Medulla oblongata (tissue), 1 donor: ENCODE data around the gene DXO.
"Not testable (repeated sequence)": the region's sequence is repeated elsewhere in the genome, so short reads cannot be mapped to it uniquely, and the experiment has no call there.

Source experiments
- DNase-seq: peaks from one replicate; pipeline ENCODE4 v3.0.0-alpha.2; 2015; ENCODE audit errors: extremely low spot score

The DXO gene

GRCh38 chr6:31980195-31980876 lies 8.4 kb upstream of the DXO start:
- DNase-seq = not testable (repeated sequence)

DNA sequence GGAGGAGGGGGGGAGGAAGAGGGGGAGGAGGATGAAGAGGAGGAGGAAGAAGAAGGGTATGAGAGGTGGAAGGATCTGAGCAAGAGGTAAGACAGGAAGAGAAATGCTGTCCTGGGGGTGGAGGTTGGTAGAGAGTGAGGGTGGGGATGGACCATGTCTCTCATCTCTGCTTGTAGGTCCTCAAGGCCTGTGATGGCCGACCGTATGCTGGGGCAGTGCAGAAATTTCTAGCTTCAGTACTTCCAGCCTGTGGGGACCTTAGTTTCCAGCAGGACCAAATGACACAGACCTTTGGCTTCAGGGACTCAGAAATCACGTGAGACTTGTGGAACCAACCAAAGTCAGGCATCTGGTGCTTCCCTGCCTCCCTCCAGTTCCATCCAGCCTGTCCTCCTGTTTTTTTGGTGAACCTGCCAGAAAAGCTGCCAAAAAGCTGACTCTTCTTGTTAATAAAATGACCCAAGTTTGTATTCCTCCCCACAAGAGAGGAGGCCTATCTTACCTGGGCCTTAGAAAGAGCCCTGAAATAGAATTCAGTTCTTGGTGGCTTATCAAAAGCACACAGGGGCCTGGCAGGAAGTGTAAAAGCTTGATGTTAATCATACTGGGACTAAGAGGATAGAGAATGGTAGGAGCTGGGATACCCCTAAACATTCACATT lies 7.4 kb upstream of the DXO start:
- DNase-seq = no peak

GRCh38 chr6:31978831-31979230 lies 6.9 kb upstream of the DXO start:
- DNase-seq = no peak

DNA sequence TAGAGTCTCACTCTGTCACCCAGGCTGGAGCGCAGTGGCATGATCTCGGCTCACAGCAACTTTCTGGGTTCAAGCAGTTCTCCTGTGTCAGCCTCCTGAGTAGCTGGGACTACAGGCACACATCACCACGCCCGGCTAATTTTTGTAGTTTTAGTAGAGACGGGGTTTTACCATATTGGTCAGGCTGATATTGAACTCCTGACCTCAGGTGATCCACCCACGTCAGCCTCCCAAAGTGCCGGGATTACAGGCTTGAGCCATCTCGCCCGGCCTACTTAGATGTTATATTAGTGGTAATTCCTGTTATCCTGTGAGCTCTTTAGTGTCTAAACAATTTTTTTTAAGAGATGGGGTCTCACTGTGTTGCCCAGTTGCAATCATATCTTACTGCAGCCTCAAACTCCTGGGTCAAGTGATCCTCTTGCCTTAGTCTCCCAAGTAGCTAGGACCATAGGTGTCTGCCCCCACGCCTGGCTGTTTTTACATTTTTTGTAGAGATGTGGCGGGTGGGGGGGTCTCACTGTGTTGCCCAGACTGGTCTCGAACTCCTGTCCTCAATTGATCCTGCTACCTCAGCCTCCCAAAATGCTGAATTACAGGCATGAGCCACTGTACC lies 6.0 kb upstream of the DXO start:
- DNase-seq = no peak

DNA sequence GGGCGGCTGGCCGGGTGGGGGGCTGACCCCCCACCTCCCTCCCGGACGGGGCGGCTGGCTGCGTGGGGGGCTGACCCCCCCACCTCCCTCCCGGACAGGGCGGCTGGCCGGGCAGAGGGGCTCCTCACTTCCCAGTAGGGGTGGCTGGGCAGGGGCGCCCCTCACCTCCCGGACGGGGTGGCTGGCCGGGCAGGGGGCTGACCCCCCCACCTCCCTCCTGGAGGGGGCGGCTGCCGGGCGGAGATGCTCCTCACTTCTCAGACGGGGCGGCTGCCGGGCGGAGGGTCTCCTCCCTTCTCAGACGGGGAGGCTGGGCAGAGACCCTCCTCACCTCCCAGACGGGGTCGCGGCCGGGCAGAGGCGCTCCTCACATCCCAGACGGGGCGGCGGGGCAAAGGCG lies 4.1 kb upstream of the DXO start:
- not testable (repeated sequence) for DNase-seq

GRCh38 chr6:31972709-31973350 lies 892 bp upstream of the DXO start:
- peak; percentile 22 for DNase-seq

GRCh38 chr6:31971279-31971992 lies 502 bp downstream of the DXO start:
- DNase-seq = no peak

DNA sequence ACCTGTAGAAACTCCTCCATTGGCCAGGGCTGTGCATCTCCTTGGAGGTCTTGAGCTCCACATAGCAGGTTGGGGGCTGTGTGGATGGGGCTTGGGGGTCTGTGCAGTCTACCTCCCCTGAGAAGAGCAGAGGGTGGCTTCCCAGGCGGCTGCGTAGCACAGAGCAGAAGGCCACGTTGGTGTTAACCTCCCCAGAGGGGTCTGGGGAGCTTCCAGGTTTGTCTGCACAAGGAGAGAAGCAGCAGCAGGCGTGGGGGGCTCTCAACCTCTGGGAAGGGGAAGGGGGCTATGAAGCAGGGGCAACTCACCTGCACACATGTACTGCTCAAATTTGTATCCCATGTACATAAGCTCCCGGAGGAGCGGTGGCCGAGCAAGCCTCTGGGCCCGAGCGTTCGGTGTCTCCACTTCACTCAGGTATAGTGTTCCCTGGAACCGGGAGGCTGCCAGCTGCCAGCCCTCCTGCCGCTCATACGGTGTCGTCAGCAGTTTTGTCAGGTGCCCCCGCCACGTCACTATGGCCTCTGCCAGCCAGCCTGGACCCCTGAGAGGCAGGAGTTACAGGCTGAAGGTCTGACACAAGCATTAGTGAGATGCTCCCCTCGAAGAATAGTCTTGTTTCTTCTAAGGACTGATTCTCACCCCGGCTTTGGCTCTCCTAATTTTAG lies 1.2 kb downstream of the DXO start:
- DNase-seq = no peak

DNA sequence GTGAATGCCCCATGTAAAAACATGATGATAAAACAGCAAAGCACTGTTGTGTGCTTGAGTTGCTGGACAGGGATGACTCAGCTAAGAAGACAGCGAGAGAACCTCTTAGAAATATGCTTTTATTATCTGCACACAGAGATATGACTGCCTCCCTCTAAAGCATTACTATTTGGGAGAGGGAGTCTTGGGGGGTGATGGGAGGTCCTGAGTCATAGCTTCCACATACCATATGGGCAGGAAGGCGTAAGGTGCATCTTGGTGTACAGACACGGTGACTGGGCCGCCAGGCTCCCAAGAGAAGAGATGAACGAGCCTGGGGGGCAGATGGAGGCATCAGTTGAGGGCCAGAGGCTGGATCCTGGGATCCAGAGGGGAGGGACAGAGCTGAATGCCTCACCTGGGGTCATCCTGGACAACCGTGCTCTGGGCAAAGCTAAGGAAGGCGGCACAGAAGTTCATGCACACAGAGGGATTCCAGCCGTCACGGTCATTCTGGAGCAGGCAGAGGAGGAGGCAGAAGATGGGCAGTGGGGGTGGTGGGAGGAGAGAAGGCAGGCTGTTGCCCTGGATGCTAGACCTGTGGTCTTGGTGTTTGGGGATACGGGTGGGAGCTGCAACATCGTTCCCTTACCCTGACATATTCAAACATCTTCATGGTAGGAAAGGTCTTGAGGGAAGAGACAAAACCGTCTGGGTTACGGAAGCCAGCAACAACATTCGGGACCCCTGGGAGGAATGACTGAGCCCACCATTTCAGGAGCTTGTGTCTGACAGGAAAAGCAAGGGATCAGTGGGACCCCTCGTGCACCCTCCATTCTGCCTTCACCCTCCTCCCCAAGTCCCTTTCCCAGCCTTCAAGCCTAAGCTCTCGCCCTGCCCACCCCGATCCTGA lies 2.0 kb downstream of the DXO start:
- no peak for DNase-seq

DNA sequence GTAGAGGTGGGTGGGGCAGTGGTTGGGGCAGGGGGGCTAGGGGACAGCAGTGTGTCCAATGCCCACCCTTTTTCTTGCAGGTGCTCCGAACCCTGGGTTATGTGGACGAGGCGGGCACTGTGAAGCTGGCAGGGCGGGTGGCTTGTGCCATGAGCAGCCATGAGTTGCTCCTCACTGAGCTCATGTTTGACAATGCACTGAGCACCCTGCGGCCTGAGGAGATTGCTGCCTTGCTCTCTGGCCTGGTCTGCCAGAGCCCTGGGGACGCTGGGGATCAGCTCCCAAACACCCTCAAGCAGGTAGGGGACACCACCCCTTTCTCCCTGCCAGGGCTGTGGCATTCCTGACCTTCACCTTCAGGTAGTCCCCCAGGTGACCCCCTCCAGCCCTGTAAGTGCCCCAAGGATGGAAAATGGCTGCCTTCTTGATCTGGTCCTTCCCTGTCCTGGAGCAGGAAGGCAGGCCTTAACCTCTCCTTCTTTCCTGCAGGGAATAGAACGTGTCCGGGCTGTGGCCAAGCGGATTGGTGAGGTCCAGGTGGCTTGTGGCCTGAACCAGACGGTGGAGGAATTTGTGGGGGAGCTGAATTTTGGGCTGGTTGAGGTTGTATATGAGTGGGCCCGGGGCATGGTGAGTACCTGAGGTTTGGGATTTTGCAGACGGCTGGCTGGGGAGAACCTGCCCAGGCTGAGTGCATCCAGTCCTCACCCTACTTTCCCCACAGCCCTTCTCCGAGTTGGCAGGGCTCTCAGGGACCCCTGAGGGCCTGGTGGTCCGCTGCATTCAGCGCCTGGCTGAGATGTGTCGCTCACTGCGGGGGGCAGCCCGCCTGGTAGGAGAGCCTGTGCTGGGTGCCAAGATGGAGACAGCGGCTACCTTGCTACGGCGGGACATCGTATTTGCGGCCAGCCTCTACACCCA lies 2.9 kb downstream of the DXO start:
- no peak for DNase-seq

- no peak for DNase-seq
These were observed 3.6 kb downstream of the DXO start for GRCh38 chr6:31968326-31968725.

- no peak for DNase-seq
These were observed 4.0 kb downstream of the DXO start for GRCh38 chr6:31967926-31968320.

GRCh38 chr6:31966997-31967925 lies 4.7 kb downstream of the DXO start:
- DNase-seq = no peak

DNA sequence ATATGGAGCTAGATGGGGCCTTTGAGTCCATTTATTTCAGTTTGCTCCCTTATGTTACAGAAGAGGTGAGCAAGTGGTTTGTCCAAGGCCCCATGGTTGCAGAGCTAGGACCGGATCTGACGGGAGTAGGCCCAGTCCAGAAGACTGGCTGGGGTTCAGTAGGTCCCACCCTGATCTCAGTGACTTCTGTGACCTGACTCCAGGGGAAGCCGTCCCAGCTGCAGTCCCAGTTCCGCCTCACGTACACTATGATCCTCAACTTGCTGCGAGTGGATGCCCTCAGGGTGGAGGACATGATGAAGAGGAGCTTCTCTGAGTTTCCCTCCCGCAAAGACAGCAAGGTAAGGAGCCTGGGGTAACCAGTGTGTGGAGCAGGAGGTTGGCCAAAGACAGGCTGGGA lies 5.4 kb downstream of the DXO start:
- DNase-seq = no peak

- DNase-seq = no peak
These were observed 6.2 kb downstream of the DXO start for GRCh38 chr6:31965700-31966099.

DNA sequence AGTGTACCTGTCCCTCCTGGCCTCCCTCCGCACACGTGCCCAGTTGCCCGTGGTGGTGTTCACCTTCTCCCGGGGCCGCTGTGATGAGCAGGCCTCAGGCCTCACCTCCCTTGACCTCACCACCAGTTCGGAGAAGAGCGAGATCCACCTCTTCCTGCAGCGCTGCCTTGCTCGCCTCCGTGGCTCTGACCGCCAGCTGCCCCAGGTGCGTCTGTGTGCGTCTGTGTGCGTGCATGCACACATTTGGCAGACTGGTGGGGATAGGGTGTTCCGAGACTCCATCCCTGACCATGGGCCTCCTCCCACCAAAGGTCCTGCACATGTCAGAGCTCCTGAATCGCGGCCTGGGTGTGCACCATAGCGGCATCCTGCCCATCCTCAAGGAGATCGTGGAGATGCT lies 8.0 kb downstream of the DXO start:
- DNase-seq = no peak

GRCh38 chr6:31961616-31962015 lies 10.3 kb downstream of the DXO start:
- DNase-seq = no peak
